Mammary epithelial cell (primary cell): Measurements from ENCODE around the gene TCIRG1.

Experiments
- CTCF ChIP-seq, 2 donors: IDR thresholded peaks in 1 of 2; conservative IDR thresholded peaks in 1 of 2; 2 replicates each; pipeline ENCODE4 v1.5.1; 2011 to 2012; ENCODE audit warnings: inconsistent platforms in 2 of 2, low read length in 2 of 2, mild to moderate bottlenecking in 2 of 2, control low read depth in 1 of 2, low read depth in 1 of 2; ENCODE audit not compliant: insufficient read depth in 1 of 2; ENCODE audit errors: extremely low read depth in 1 of 2
- EZH2 ChIP-seq: IDR thresholded peaks from 2 replicates; pipeline ENCODE4 v1.6.1; 2012; ENCODE audit warnings: low read length, inconsistent platforms, borderline replicate concordance

GRCh38 chr11:68021167-68021787 lies 17.5 kb upstream of the TCIRG1 start:
- peak; percentile 29 to 62 for TF ChIP-seq CTCF (conservative IDR thresholded peaks at IDR 0.05 in 1 of 2, IDR thresholded peaks at IDR 0.05 in 1 of 2; ENCODE audit: extremely low read depth in 1 of 2, insufficient read depth in 1 of 2, low read depth in 1 of 2, low read length in 2 of 2)
- no peak for TF ChIP-seq EZH2
